Loucy (cell line): ENCODE data around the gene ZDHHC21.

Source experiments
- H2AFZ ChIP-seq: fragments of 200-600 bp; sonication (generic); 2 replicates; pipeline ENCODE4 v1.6.0; 2016; ENCODE audit warnings: antibody characterized with exemption, mild to moderate bottlenecking, low read length, moderate library complexity
- H3F3A ChIP-seq: fragments of 200-600 bp; 2 replicates; pipeline ENCODE4 v1.6.0; 2016; ENCODE audit warnings: antibody characterized with exemption, low read depth, mild to moderate bottlenecking
- H3K27me3 ChIP-seq: fragments of 200-600 bp; sonication (generic); 2 replicates; pipeline ENCODE4 v1.6.1; 2014; ENCODE audit warnings: low read length, mild to moderate bottlenecking; ENCODE audit not compliant: insufficient read depth, poor library complexity, severe bottlenecking
- H3K36me3 ChIP-seq: fragments of 200-600 bp; sonication (generic); 2 replicates; pipeline ENCODE4 v1.6.1; 2016; ENCODE audit warnings: low read length; ENCODE audit not compliant: insufficient read depth
- H3K4me1 ChIP-seq: fragments of 200-600 bp; sonication (generic); 2 replicates; pipeline ENCODE4 v1.5.1; 2014; ENCODE audit warnings: low read length, mild to moderate bottlenecking; ENCODE audit not compliant: insufficient read depth, poor library complexity, severe bottlenecking
- H3K4me2 ChIP-seq: fragments of 200-600 bp; sonication (generic); 2 replicates; pipeline ENCODE4 v1.6.0; 2014; ENCODE audit warnings: antibody characterized with exemption, low read length, low read depth, mild to moderate bottlenecking; ENCODE audit not compliant: poor library complexity, severe bottlenecking
- H3K4me3 ChIP-seq: fragments of 200-600 bp; sonication (generic); 2 replicates; pipeline ENCODE4 v1.5.1; 2014; ENCODE audit warnings: low read length, mild to moderate bottlenecking, mixed read lengths; ENCODE audit not compliant: poor library complexity, severe bottlenecking
- H3K79me2 ChIP-seq: fragments of 200-600 bp; sonication (generic); 2 replicates; pipeline ENCODE4 v1.6.1; 2014; ENCODE audit warnings: low read length; ENCODE audit not compliant: insufficient read depth
- H3K9ac ChIP-seq: fragments of 200-600 bp; sonication (generic); 2 replicates; pipeline ENCODE4 v1.6.0; 2014; ENCODE audit warnings: mild to moderate bottlenecking, low read depth, low read length, moderate library complexity; ENCODE audit not compliant: poor library complexity, severe bottlenecking
- H3K9me2 ChIP-seq: fragments of 200-600 bp; sonication (generic); replicated peaks from 2 replicates; pipeline ENCODE4 v1.6.1; 2016; ENCODE audit warnings: low read depth, low read length, mixed read lengths
- H3K9me3 ChIP-seq: fragments of 200-600 bp; sonication (generic); 2 replicates; pipeline ENCODE4 v1.6.1; 2014; ENCODE audit warnings: mild to moderate bottlenecking, antibody characterized with exemption, low read length, low read depth; ENCODE audit not compliant: insufficient read depth
- H4K20me1 ChIP-seq: fragments of 200-600 bp; sonication (generic); 2 replicates; pipeline ENCODE4 v1.6.0; 2014; ENCODE audit warnings: antibody characterized with exemption, low read length, mild to moderate bottlenecking; ENCODE audit not compliant: insufficient read depth, poor library complexity, severe bottlenecking
- EZH2phosphoT487 ChIP-seq: fragments of 200-600 bp; IDR thresholded peaks from 2 replicates; pipeline ENCODE4 v1.6.1; 2018; ENCODE audit warnings: antibody characterized with exemption, mild to moderate bottlenecking, moderate library complexity, borderline replicate concordance
- TF ChIP-seq, protein P1 (sequence below): fragments of 200-600 bp; sonication (generic); conservative IDR thresholded peaks from 2 replicates; pipeline ENCODE4 v1.5.1; 2014; ENCODE audit warnings: mild to moderate bottlenecking, antibody characterized with exemption, low read length

Gene ZDHHC21

DNA sequence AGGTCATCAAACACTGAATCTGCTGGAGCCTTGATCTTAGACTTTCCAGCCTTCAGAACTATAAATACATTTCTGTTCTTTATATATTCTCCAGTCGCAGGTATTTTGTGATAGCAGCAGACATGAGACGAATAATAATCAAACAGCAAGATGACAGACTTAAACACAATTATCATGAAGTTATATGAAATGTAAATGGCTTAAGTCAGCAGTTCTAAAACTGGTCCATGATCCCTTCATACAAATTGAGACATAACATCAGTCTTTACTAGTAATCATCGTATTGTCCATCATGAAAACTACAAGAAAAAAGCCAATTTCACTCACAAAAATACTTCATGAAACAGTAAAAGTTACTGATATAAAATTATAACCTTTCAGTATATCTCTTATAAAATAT, 101.8 kb downstream of the ZDHHC21 start:
- H3K27me3 ChIP-seq: no peaks in the 10 kb centered on the region
- no peaks in the 10 kb centered on the region for H3K36me3 ChIP-seq
- no peak overlapping the region for H2AFZ ChIP-seq
- no peaks in the 10 kb centered on the region for H4K20me1 ChIP-seq
- no peaks in the 10 kb centered on the region for H3K9me3 ChIP-seq
- no peaks in the 10 kb centered on the region for H3F3A ChIP-seq
- no peak overlapping the region for H3K4me3 ChIP-seq
- H3K79me2 ChIP-seq: no peaks in the 10 kb centered on the region
- no peak overlapping the region for H3K4me2 ChIP-seq
- no peaks in the 10 kb centered on the region for H3K4me1 ChIP-seq
- TF ChIP-seq EZH2phosphoT487: no peak
- TF ChIP-seq, protein P1, sequence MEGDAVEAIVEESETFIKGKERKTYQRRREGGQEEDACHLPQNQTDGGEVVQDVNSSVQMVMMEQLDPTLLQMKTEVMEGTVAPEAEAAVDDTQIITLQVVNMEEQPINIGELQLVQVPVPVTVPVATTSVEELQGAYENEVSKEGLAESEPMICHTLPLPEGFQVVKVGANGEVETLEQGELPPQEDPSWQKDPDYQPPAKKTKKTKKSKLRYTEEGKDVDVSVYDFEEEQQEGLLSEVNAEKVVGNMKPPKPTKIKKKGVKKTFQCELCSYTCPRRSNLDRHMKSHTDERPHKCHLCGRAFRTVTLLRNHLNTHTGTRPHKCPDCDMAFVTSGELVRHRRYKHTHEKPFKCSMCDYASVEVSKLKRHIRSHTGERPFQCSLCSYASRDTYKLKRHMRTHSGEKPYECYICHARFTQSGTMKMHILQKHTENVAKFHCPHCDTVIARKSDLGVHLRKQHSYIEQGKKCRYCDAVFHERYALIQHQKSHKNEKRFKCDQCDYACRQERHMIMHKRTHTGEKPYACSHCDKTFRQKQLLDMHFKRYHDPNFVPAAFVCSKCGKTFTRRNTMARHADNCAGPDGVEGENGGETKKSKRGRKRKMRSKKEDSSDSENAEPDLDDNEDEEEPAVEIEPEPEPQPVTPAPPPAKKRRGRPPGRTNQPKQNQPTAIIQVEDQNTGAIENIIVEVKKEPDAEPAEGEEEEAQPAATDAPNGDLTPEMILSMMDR: no peak
- no peak overlapping the region for H3K9ac ChIP-seq
- no peaks in the 10 kb centered on the region for H3K9me2 ChIP-seq

DNA sequence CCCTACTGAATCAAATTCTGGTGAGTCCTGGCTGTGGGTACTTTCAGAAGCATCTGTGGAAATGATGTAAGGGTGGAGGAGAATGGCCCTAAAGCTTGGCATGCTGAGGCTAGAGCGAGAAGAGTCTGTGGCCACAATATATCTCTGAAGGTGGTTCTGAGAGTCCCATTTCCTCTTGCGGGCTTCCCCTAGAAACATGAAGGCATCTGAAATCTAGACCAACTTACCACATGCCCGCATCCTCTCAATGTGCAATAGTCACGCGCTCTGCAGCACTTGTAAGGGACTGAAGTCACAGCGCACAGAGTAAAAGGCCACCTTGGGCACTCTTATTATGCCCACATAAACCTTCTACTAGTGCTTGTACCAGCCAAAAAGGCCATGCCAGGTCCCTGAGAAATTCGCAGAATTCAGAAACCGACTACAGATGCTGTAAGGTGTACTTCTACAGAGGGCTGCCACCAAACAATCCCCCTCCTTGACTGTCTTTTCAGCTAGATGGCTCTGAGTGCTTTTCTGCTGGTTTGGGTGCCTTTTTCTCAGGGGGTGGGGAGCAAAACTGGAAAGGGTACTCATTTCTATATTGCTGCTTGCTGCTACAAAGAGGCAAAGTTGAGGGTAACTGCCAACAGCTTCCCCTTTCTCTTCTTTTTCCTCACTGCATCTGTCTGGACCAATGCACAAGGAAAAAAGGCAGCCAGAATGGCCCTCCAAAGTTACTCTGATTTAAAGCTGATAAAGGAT, 107.3 kb downstream of the ZDHHC21 start:
- Histone ChIP-seq H3K4me1 (peaks cover 3% of the 10 kb centered on the region), H3K4me2 (no peak overlapping the region), H3K36me3 (no peaks in the 10 kb centered on the region), H3K79me2 (no peaks in the 10 kb centered on the region), H3F3A (no peaks in the 10 kb centered on the region), H3K9me2 (no peaks in the 10 kb centered on the region), H2AFZ (no peak overlapping the region), H4K20me1 (no peaks in the 10 kb centered on the region), H3K27me3 (no peaks in the 10 kb centered on the region), H3K9me3 (no peaks in the 10 kb centered on the region), H3K4me3 (no peak overlapping the region), H3K9ac (no peak overlapping the region)
- TF ChIP-seq, protein P1: no peak
- TF ChIP-seq EZH2phosphoT487: no peak

DNA sequence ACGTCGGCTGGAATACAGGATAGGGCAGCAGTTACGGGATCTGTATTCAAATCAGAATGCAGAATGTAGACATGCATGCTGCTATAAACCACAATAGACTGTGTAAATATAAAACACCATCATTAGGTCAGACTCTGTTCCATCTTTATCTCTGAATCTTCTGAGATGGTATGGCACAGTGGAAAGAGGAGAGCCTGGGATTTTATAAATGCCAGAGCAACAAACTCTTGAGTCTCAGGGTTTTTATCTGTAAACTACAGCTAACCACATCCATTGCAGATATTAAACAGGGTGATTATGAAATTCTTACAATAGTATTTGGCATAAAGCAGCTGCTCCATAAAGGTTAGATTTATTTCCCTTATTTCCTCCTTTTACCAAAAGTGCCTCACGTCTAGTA, 108.7 kb downstream of the ZDHHC21 start:
- H4K20me1 ChIP-seq: no peaks in the 10 kb centered on the region
- no peak overlapping the region for H3K4me3 ChIP-seq
- no peaks in the 10 kb centered on the region for H3K9me3 ChIP-seq
- H3K79me2 ChIP-seq: no peaks in the 10 kb centered on the region
- no peak overlapping the region for H2AFZ ChIP-seq
- H3K36me3 ChIP-seq: no peaks in the 10 kb centered on the region
- H3F3A ChIP-seq: no peaks in the 10 kb centered on the region
- no peak overlapping the region for H3K9ac ChIP-seq
- H3K4me1 ChIP-seq: peaks cover 3% of the 10 kb centered on the region
- H3K9me2 ChIP-seq: no peaks in the 10 kb centered on the region
- TF ChIP-seq EZH2phosphoT487: no peak
- H3K4me2 ChIP-seq: no peak overlapping the region
- no peaks in the 10 kb centered on the region for H3K27me3 ChIP-seq

DNA sequence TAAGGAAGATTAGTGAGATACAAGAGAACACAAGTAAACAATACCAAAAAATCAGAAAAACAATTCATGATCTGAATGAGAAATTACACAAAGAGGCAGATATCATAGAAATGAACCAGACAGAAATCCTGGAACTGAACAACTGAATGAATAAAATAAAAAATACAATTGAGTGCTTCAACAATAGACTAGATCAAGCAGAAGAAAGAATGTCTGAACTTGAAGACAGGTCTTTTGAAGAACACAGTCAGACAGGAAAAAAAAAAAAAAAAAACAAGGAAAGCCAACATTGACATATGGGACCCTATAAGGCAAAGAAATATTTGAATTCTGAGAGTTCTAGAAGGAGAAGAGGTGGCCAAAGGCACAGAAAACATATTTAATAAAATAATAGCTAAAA, 115.2 kb downstream of the ZDHHC21 start:
- H3K9me3 ChIP-seq: no peaks in the 10 kb centered on the region
- H4K20me1 ChIP-seq: no peaks in the 10 kb centered on the region
- H3K4me2 ChIP-seq: no peak overlapping the region

More for the DNA sequence above, 115.2 kb downstream of the ZDHHC21 start:
- no peak overlapping the region for H3K9ac ChIP-seq
- no peaks in the 10 kb centered on the region for H3K79me2 ChIP-seq
- H3K4me1 ChIP-seq: no peaks in the 10 kb centered on the region
- H3K36me3 ChIP-seq: no peaks in the 10 kb centered on the region
- no peak overlapping the region for H2AFZ ChIP-seq
- TF ChIP-seq EZH2phosphoT487: no peak
- TF ChIP-seq, protein P1: no peak
- H3K27me3 ChIP-seq: no peaks in the 10 kb centered on the region
- no peaks in the 10 kb centered on the region for H3F3A ChIP-seq
- no peaks in the 10 kb centered on the region for H3K9me2 ChIP-seq
- H3K4me3 ChIP-seq: no peak overlapping the region
